Esophagus muscularis mucosa (tissue), 4 donors: Measurements from ENCODE around the gene PLPPR2.
"Not testable (repeated sequence)": the region's sequence is repeated elsewhere in the genome, so short reads cannot be mapped to it uniquely, and the experiment has no call there.

Source experiments
- EP300 ChIP-seq: sonication (generic); formaldehyde crosslinking; IDR thresholded peaks from one replicate; pipeline ENCODE4 v1.6.1; 2017; ENCODE audit warnings: antibody characterized with exemption
- POLR2AphosphoS5 ChIP-seq, 2 donors: sonication (generic); formaldehyde crosslinking; IDR thresholded peaks; one replicate each; pipeline ENCODE4 v1.6.1; 2017; ENCODE audit warnings: antibody characterized with exemption in 2 of 2
- TF ChIP-seq, protein P1 (sequence below), 3 experiments: fragments of 200-600 bp in 2 of 3; fragments of 450-650 bp in 1 of 3; sonication (generic) in 2 of 3; IDR thresholded peaks; one replicate each; pipeline ENCODE4 v1.5.1; 2017 to 2019; ENCODE audit warnings: antibody characterized with exemption in 3 of 3, mild to moderate bottlenecking in 2 of 3, moderate library complexity in 1 of 3

GRCh38 chr19:11406703-11407236 is 51.5 kb downstream of the PLPPR2 start:
- not testable (repeated sequence) for TF ChIP-seq EP300; POLR2AphosphoS5 (IDR thresholded peaks at IDR 0.05)
- TF ChIP-seq, protein P1, sequence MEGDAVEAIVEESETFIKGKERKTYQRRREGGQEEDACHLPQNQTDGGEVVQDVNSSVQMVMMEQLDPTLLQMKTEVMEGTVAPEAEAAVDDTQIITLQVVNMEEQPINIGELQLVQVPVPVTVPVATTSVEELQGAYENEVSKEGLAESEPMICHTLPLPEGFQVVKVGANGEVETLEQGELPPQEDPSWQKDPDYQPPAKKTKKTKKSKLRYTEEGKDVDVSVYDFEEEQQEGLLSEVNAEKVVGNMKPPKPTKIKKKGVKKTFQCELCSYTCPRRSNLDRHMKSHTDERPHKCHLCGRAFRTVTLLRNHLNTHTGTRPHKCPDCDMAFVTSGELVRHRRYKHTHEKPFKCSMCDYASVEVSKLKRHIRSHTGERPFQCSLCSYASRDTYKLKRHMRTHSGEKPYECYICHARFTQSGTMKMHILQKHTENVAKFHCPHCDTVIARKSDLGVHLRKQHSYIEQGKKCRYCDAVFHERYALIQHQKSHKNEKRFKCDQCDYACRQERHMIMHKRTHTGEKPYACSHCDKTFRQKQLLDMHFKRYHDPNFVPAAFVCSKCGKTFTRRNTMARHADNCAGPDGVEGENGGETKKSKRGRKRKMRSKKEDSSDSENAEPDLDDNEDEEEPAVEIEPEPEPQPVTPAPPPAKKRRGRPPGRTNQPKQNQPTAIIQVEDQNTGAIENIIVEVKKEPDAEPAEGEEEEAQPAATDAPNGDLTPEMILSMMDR (IDR thresholded peaks at IDR 0.05): not testable (repeated sequence)
